HepG2 (cell line): Measurements from ENCODE around the gene TLR9. TPM values are rescaled to one million over a fixed set of nuclear protein-coding genes. Genes with fewer than 3 reads are reported as not detected.
A peak's percentile ranks its signal among the peaks of the same experiment; 100 is the strongest.

ENCODE experiments used
- ATAC-seq: fragments of 200-7000 bp; cut with Tn5 transposase; 3 replicates; pipeline ENCODE4 v1.9.1; 2020; ENCODE audit warnings: mild to moderate bottlenecking, moderate library complexity
- BruUV-seq: library from RNA; stranded (reverse); fragments of 400-500 nt; replicated peaks from 2 replicates; lab custom pipeline; 2021; lab: Mats Ljungman, UMichigan
- CTCF ChIA-PET: fragments of 300-600 bp; formaldehyde crosslinking; extraction: SDS; loops from one replicate; lab custom pipeline; 2021; ENCODE audit warnings: low total read pairs, inconsistent platforms, low intra/inter-chr PET ratio; lab: Yijun Ruan, JAX
- POLR2A ChIA-PET: fragments of 350-600 bp; sonication (Branson Sonifier 250); formaldehyde crosslinking; loops from one replicate; lab custom pipeline; 2020; ENCODE audit warnings: antibody characterized with exemption, inconsistent platforms; lab: Yijun Ruan, JAX
- DNase-seq: peaks from one replicate; pipeline ENCODE4 v3.0.0-alpha.2; 2015; ENCODE audit warnings: low spot score
- FAIRE-seq: peaks from 3 replicates; lab custom pipeline; 2011; peaks lifted over from hg19 to GRCh38; lab: Jason Lieb, UNC
- H2AFZ ChIP-seq: one replicate; pipeline ENCODE4 v1.6.1; 2011; ENCODE audit warnings: low read length, inconsistent platforms
- H3K27ac ChIP-seq: fragments of 300-600 bp; 3 replicates; pipeline ENCODE4 v1.8.0; 2011; ENCODE audit warnings: mixed run types, mild to moderate bottlenecking, mixed read lengths, low read length, inconsistent platforms; ENCODE audit not compliant: insufficient read depth; ENCODE audit errors: extremely low read length
- H3K27me3 ChIP-seq, 2 experiments: fragments of 200-600 bp in 1 of 2; 2 replicates in 1 of 2; 3 replicates in 1 of 2; pipeline versions ENCODE4 v1.6.0 to v1.8.0; 2011; ENCODE audit warnings: low read length in 2 of 2, mild to moderate bottlenecking in 2 of 2, moderate library complexity in 2 of 2, inconsistent platforms in 1 of 2; ENCODE audit not compliant: insufficient read depth in 2 of 2, control insufficient read depth in 1 of 2
- H3K36me3 ChIP-seq, 2 experiments: fragments of 200-600 bp in 1 of 2; replicated peaks in 1 of 2; 2 replicates in 1 of 2; 3 replicates in 1 of 2; pipeline versions ENCODE4 v1.5.1 to v1.8.0; 2011; ENCODE audit warnings: low read length in 2 of 2, inconsistent platforms in 1 of 2; ENCODE audit not compliant: insufficient read depth in 2 of 2, control insufficient read depth in 1 of 2
- H3K4me1 ChIP-seq: 2 replicates; pipeline ENCODE4 v1.5.1; 2012; ENCODE audit warnings: low read length, inconsistent platforms; ENCODE audit not compliant: insufficient read depth
- H3K4me2 ChIP-seq: 2 replicates; pipeline ENCODE4 v1.6.0; 2011; ENCODE audit warnings: low read depth, low read length, inconsistent platforms
- H3K4me3 ChIP-seq, 3 experiments: fragments of 200-600 bp in 1 of 3; sonication (generic), shearing (Covaris generic) in 1 of 3; replicated peaks in 1 of 3; 2 replicates each; pipeline ENCODE4 v1.5.1; 2011 to 2016; ENCODE audit warnings: low read length in 3 of 3, inconsistent platforms in 2 of 3, low read depth in 2 of 3, mild to moderate bottlenecking in 2 of 3, control low read depth in 1 of 3, mixed read lengths in 1 of 3; ENCODE audit not compliant: insufficient read depth in 1 of 3
- H3K79me2 ChIP-seq: one replicate; pipeline ENCODE4 v1.6.1; 2011; ENCODE audit warnings: low read length, inconsistent platforms; ENCODE audit not compliant: insufficient read depth
- H3K9ac ChIP-seq: 2 replicates; pipeline ENCODE4 v1.6.0; 2011; ENCODE audit warnings: mild to moderate bottlenecking, low read depth, low read length, inconsistent platforms; ENCODE audit not compliant: insufficient read depth
- H3K9me3 ChIP-seq: 2 replicates; pipeline ENCODE4 v1.5.1; 2012; ENCODE audit warnings: mild to moderate bottlenecking, low read length
- H4K20me1 ChIP-seq: 2 replicates; pipeline ENCODE4 v1.6.0; 2011; ENCODE audit warnings: inconsistent platforms, mild to moderate bottlenecking, low read length, moderate library complexity; ENCODE audit not compliant: insufficient read depth
- DNMT3B ChIP-seq: conservative IDR thresholded peaks from 2 replicates; pipeline ENCODE4 v1.6.1; 2016; ENCODE audit warnings: missing biosample characterization, control low read depth
- HNF4G ChIP-seq, 2 experiments: sonication (generic) in 1 of 2; formaldehyde crosslinking in 1 of 2; IDR thresholded peaks; 2 replicates each; pipeline versions ENCODE4 v1.4.0 to v1.6.1; 2011 to 2020; ENCODE audit warnings: borderline replicate concordance in 2 of 2, low read depth in 2 of 2, mild to moderate bottlenecking in 2 of 2, low read length in 1 of 2, missing genetic modification reagents in 1 of 2, moderate library complexity in 1 of 2
- NFE2 ChIP-seq: sonication (generic); formaldehyde crosslinking; IDR thresholded peaks from 2 replicates; pipeline ENCODE4 v1.4.0; 2020; ENCODE audit warnings: missing genetic modification reagents
- NFIC ChIP-seq: IDR thresholded peaks from 2 replicates; pipeline ENCODE4 v1.6.1; 2012; ENCODE audit warnings: mild to moderate bottlenecking, low read length, inconsistent platforms
- RARA ChIP-seq: IDR thresholded peaks from 2 replicates; pipeline ENCODE4 v1.6.1; 2016; ENCODE audit warnings: missing genetic modification reagents, missing compliant biosample characterization
- SCMH1 ChIP-seq: sonication (generic); formaldehyde crosslinking; IDR thresholded peaks from 2 replicates; pipeline ENCODE4 v1.9.0; 2021; ENCODE audit warnings: missing genetic modification reagents, mild to moderate bottlenecking, borderline replicate concordance
- TMF1 ChIP-seq: sonication (generic); formaldehyde crosslinking; IDR thresholded peaks from 2 replicates; pipeline ENCODE4 v1.8.1; 2022; ENCODE audit warnings: low read depth, missing genetic modification reagents
- ZFP90 ChIP-seq: sonication (generic); formaldehyde crosslinking; IDR thresholded peaks from 2 replicates; pipeline ENCODE4 v1.8.0; 2022; ENCODE audit warnings: missing genetic modification reagents, mild to moderate bottlenecking, inconsistent platforms, borderline replicate concordance
- ZNF143 ChIP-seq: sonication (generic); formaldehyde crosslinking; IDR thresholded peaks from 2 replicates; pipeline ENCODE4 v1.4.0; 2020; ENCODE audit warnings: missing genetic modification reagents
- ZNF232 ChIP-seq: sonication (generic); formaldehyde crosslinking; IDR thresholded peaks from 2 replicates; pipeline ENCODE4 v1.4.0; 2020; ENCODE audit warnings: missing genetic modification reagents, borderline replicate concordance
- ZNF607 ChIP-seq: sonication (generic); formaldehyde crosslinking; IDR thresholded peaks from 2 replicates; pipeline ENCODE4 v1.5.1; 2020; ENCODE audit warnings: missing genetic modification reagents, mild to moderate bottlenecking, borderline replicate concordance
- WGBS: methylation state at CpG from one replicate; pipeline ENCODE4 v1.1.6; 2017; ENCODE audit warnings: low lambda C conversion rate; 5-methylcytosine and 5-hydroxymethylcytosine counted together
- in situ Hi-C: cut with HindIII; loops from 2 replicates; pipeline ENCODE4 v1.10.0; 2017; ENCODE audit warnings: low pct_unique_long_range_greater_than_20kb; ENCODE audit not compliant: extremely low pct_ligation_motif_present
- intact Hi-C: fragments of 100-400 bp; cut with micrococcal nuclease; formaldehyde crosslinking; loops from one replicate; pipeline ENCODE4 v1.10.0; 2022; ENCODE audit not compliant: unreplicated experiment
- polyA plus RNA-seq, 8 experiments: library from polyadenylated mRNA; depleted of rRNA in 3 of 8; stranded (reverse) in 7 of 8; unstranded in 1 of 8; fragments of >200 nt; fragmentation: Illumina TruSeq in 4 of 8; extraction: Trizol in 4 of 8; gene quantifications; 2 replicates each; pipeline versions ENCODE4 v1.2.1 to v1.2.3, GENCODE V29; 2011 to 2016; ENCODE audit warnings: low read depth in 4 of 8, missing spikeins in 1 of 8, mixed read lengths in 1 of 8; ENCODE audit not compliant: insufficient read depth in 1 of 8
- total RNA-seq, 5 experiments: library from RNA; depleted of rRNA; stranded (reverse); fragments of >200 nt; fragmentation: Illumina TruSeq; extraction: Trizol; gene quantifications; 2 replicates each; pipeline ENCODE4 v1.2.3, GENCODE V29; 2016; ENCODE audit warnings: low read depth in 1 of 5
- TF ChIP-seq, protein P1 (sequence below): sonication (generic); formaldehyde crosslinking; IDR thresholded peaks from 2 replicates; pipeline ENCODE4 v1.8.1; 2023; ENCODE audit warnings: mild to moderate bottlenecking, missing genetic modification reagents
- TF ChIP-seq, protein P2 (sequence below): sonication (generic); formaldehyde crosslinking; IDR thresholded peaks from 2 replicates; pipeline ENCODE4 v1.5.0; 2020; ENCODE audit warnings: missing genetic modification reagents, mild to moderate bottlenecking, borderline replicate concordance
- TF ChIP-seq, protein P3 (sequence below): sonication (generic); formaldehyde crosslinking; IDR thresholded peaks from 2 replicates; pipeline ENCODE4 v1.5.0; 2020; ENCODE audit warnings: missing genetic modification reagents

Gene TLR9
- total and polyA plus RNA-seq, 2 of the 13 experiments (the other 11 are each of a cell fraction or from before 2014, with no cell fraction given), result not detected

DNA sequence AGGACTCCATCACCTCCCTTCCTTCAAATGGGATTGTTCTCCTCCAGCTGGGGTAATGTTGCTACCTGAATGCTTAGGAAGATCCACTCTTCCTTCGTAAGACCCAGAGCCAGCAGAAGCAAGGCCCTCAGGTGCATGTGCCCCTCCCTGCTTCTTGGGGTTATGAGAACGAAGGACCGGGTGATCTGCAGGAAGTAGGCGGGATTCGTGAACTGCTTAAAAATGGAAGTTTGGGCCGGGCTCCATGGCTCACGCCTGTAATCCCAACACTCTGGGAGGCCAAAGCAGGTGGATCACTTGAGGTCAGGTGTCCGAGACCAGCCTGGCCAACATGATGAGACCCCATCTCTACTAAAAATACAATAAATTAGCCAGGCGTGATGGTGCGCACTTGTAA lies 8.0 kb downstream of the TLR9 start:
- no peak for FAIRE-seq
- no peaks in the 10 kb centered on the region for H3K79me2 ChIP-seq
- no peak for TF ChIP-seq ZNF143 (CRISPR knock-in tag)
- TF ChIP-seq NFE2 (CRISPR knock-in tag), result no peak
- TF ChIP-seq SCMH1 (CRISPR knock-in tag), result no peak
- TF ChIP-seq, protein P1, sequence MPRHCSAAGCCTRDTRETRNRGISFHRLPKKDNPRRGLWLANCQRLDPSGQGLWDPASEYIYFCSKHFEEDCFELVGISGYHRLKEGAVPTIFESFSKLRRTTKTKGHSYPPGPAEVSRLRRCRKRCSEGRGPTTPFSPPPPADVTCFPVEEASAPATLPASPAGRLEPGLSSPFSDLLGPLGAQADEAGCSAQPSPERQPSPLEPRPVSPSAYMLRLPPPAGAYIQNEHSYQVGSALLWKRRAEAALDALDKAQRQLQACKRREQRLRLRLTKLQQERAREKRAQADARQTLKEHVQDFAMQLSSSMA, result 0 out of 2 replicates have a peak, but pooled peaks have one; percentile 25
- TF ChIP-seq, all 625 proteins: peak for 1
- no peak for ATAC-seq
- ChIA-PET POLR2A (interaction anchor here (0.9 to 1.0 kb wide), 2 partner anchors 40 to 63 kb away, joined by 3 read pairs; partner anchors contain the start of gene POC1A), CTCF (no interaction called here)
- Histone ChIP-seq H3K9me3 (no peaks in the 10 kb centered on the region), H3K9ac (no peak overlapping the region), H4K20me1 (no peaks in the 10 kb centered on the region), H3K36me3 (peaks cover 11 to 24% of the 10 kb centered on the region in 2 experiments; a peak in 4 of 5 replicates), H3K4me3 (no peak overlapping the region), H3K4me2 (no peak overlapping the region), H3K27me3 (no peaks in the 10 kb centered on the region; a peak in 3 of 5 replicates), H2AFZ (no peak overlapping the region), H3K27ac (no peak overlapping the region), H3K4me1 (peaks cover 45% of the 10 kb centered on the region)
- no peak for DNase-seq
- WGBS, result 98% methylated on average over 10 of the region's 10 CpGs
- BruUV-seq, result no TSS peak
- intact Hi-C loops (no loop called here), in situ Hi-C loops (no loop called here)

DNA sequence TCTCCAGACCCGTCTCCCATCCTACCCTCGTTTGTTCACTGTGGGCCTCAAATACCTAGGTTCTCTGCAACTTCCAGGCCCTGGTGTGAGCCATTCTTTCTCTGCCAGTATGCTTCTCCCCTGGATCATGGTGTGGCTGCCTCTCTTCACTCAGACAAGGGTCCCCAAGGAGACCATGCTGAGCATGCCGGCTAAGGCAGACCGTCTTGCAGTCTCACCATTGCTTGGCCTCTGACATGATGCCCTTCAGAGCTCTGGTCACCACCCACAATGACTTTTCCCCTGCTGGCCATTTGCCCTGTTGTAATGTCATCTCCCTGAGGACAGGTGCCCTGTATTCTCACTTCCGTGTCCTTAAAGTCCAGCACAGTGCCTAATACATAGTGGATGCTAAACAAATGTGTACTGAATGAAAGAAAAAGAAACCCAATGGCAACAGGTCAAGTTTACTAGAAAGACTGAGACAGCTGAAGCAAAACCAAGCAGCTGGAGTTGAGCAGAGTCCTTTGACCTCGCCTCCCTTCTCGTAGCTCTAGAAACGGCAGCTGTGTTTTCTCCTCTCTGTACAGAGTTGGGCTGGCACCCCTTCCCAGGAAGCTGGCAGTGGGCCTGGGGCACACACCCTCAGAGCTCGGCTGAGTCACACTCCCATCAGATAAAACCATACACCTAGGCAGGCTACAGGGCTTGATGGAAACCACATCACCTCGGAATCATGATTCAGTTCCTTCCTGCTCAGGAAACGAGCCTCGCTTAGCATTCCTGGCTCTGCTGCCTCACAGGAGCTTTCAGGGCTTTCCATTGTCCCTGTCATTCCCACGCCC lies 8.6 kb downstream of the TLR9 start:
- no peaks in the 10 kb centered on the region; a peak in 1 of 5 replicates for H3K27me3 ChIP-seq
- no peaks in the 10 kb centered on the region for H3K9me3 ChIP-seq
- WGBS, result 55% methylated on average over 13 of the region's 13 CpGs
- FAIRE-seq, result peak; percentile 23
- no peaks in the 10 kb centered on the region for H4K20me1 ChIP-seq
- POLR2A ChIA-PET, result interaction anchor here (0.8 to 1.7 kb wide), 4 partner anchors 21 to 62 kb away, joined by 3 to 6 read pairs (median 3); partner anchors contain the start of gene POC1A
- no peak overlapping the region for H2AFZ ChIP-seq
- peak; percentile 36 for ATAC-seq
- peaks cover 51% of the 10 kb centered on the region for H3K4me1 ChIP-seq
- CTCF ChIA-PET, result no interaction called here
- peaks cover 14 to 30% of the 10 kb centered on the region in 2 experiments; a peak in 4 of 5 replicates for H3K36me3 ChIP-seq
- H3K27ac ChIP-seq, result peak overlapping the region; percentile 49
- DNase-seq, result no peak
- in situ Hi-C loops (no loop called here), intact Hi-C loops (no loop called here)
- H3K4me3 ChIP-seq, result peak overlapping the region in 1 of 3 experiments; percentile 23; a peak in 1 of 6 replicates
- BruUV-seq, result no TSS peak
- H3K9ac ChIP-seq, result no peak overlapping the region
- peak overlapping the region; percentile 31 for H3K4me2 ChIP-seq
- no peaks in the 10 kb centered on the region for H3K79me2 ChIP-seq
- no peak for TF ChIP-seq ZNF232 (CRISPR knock-in tag)
- 0 out of 2 replicates have a peak, but pooled peaks have one; percentile 28 for TF ChIP-seq RARA (CRISPR knock-in tag)
- TF ChIP-seq, protein P2, sequence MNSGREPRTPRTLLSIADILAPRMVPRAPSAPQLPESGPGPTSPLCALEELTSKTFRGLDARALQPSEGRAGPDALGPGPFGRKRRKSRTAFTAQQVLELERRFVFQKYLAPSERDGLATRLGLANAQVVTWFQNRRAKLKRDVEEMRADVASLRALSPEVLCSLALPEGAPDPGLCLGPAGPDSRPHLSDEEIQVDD (CRISPR knock-in tag), result no peak
- no peak for TF ChIP-seq DNMT3B (CRISPR knock-in tag)
- TF ChIP-seq HNF4G (IDR thresholded peaks at IDR 0.05; ENCODE audit: borderline replicate concordance, low read depth, low read length), result no peak
- no peak for TF ChIP-seq HNF4G (CRISPR knock-in tag; IDR thresholded peaks at IDR 0.05; ENCODE audit: borderline replicate concordance, low read depth)
- TF ChIP-seq, protein P3, sequence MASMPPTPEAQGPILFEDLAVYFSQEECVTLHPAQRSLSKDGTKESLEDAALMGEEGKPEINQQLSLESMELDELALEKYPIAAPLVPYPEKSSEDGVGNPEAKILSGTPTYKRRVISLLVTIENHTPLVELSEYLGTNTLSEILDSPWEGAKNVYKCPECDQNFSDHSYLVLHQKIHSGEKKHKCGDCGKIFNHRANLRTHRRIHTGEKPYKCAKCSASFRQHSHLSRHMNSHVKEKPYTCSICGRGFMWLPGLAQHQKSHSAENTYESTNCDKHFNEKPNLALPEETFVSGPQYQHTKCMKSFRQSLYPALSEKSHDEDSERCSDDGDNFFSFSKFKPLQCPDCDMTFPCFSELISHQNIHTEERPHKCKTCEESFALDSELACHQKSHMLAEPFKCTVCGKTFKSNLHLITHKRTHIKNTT (CRISPR knock-in tag), result no peak
- TF ChIP-seq ZFP90 (CRISPR knock-in tag), result no peak
- no peak for TF ChIP-seq NFIC
- no peak for TF ChIP-seq TMF1
- no peak for TF ChIP-seq ZNF607
